Measurements from ENCODE around the gene TMEM138. TPM values are rescaled to one million over a fixed set of nuclear protein-coding genes. Genes with fewer than 3 reads are reported as not detected.
A peak's percentile ranks its signal among the peaks of the same experiment; 100 is the strongest.

TMEM138 gene
- total RNA-seq, 2 experiments from 2014 or later, result 57.4 to 57.5 TPM

DNA sequence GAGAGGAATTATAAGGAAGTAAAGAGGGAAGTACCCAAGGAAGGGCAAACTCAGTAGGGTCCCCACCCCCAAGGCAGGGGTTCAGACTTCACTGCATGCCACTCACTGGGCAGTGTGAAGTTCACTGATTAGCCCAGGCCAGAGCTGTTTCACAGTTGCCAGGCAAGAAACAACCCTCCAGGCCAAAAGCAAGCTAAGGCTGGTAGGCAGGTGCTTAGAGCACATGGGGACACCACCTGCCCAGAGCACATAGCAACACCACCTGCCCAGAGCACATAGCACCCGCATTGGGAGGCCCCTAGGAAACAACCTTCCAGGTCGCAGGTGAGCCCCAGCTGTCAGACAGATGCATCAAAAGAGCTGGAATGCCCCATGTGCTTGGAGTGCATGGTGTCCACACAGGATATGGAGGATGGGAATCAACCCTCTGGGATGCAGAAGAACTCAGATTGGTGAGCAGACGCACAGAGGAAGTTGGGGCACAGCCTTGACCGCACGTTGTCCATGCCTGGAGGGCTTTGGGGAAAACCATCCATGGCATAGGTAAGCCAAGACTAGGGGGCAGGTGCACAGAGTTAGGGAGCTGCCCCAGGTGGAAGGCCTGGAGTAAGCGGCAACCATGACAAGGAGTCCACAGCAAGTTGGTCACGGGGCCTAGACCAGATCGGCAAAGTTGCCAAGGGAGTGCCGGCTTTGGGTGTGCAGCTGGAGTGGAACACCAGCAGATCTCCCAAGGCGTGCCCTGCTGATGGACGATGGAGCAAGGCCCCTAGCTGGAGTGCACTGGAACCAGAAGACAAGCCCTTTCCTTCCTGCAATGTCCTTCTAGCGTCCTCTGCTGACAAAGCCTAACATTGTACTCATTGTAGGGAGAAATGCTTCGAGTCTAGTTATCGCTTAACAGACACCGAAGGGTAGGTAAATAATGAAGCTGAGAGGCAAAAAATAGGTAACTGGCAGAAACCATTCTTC lies 22.4 kb downstream of the TMEM138 start:
- peaks cover 7% of the 10 kb centered on the region for H3K4me1 Mint-ChIP-seq (ENCODE audit: low read depth)
- ChIA-PET POLR2A (interaction anchor here (2.0 to 2.4 kb wide), 3 partner anchors 23 to 51 kb away, joined by 6 to 11 read pairs (median 9); partner anchors contain the start of genes CYB561A3 and TMEM138), CTCF (interaction anchor here (1.0 to 7.8 kb wide), 26 partner anchors 9 to 483 kb away, joined by 3 to 390 read pairs (median 8); partner anchors contain the start of genes CYB561A3, DDB1, TKFC and TMEM138)
- no peak for DNase-seq
- no peaks in the 10 kb centered on the region for H3K36me3 Mint-ChIP-seq (ENCODE audit: low read depth)
- H3K27ac Mint-ChIP-seq, result no peak overlapping the region
- no peak for ATAC-seq
- peaks cover 3% of the 10 kb centered on the region for H3K27me3 Mint-ChIP-seq (ENCODE audit: low read depth)
- no peaks in the 10 kb centered on the region for H3K9me3 Mint-ChIP-seq (ENCODE audit: insufficient read depth)
- no peak overlapping the region for H3K4me3 Mint-ChIP-seq

DNA sequence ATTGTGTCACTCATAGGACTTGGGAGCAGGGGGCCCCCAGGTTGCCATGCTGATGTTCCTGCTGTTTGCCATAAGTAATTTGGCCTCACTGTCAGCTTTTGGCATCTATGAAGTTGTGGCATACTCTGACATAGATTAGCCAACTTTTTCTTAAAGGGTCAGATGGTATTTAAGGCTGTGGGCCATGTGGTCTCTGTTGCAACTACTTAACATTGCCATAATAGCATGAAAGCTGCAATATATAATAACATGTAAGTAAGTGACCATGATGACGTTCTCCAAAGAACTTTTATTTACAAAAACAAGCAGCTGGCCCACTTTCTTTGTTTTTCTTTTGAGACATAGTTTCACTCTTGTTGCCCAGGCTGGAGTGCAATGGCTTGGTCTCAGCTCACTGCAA lies 28.0 kb downstream of the TMEM138 start:
- peaks cover 33% of the 10 kb centered on the region for H3K4me1 Mint-ChIP-seq (ENCODE audit: low read depth)
- POLR2A ChIA-PET, result interaction anchor here (0.8 to 1.4 kb wide), 3 partner anchors 28 to 56 kb away, joined by 3 to 8 read pairs (median 3); partner anchors contain the start of genes CPSF7, CYB561A3, SDHAF2 and TMEM138

GRCh38 chr11:61392981-61393595 lies 30.9 kb downstream of the TMEM138 start:
- peaks cover 3% of the 10 kb centered on the region for H3K27me3 Mint-ChIP-seq (ENCODE audit: low read depth)
- peaks cover 27% of the 10 kb centered on the region for H3K36me3 Mint-ChIP-seq (ENCODE audit: low read depth)
- peaks cover 27% of the 10 kb centered on the region for H3K4me1 Mint-ChIP-seq (ENCODE audit: low read depth)
- ATAC-seq, result peak; percentile 35
- CTCF ChIA-PET, result interaction anchor here (1.0 to 7.6 kb wide), 20 partner anchors 8 to 139 kb away, joined by 3 to 93 read pairs (median 6); partner anchors contain the start of genes CPSF7, CYB561A3, DDB1 and SDHAF2
- DNase-seq, result peak; percentile 29
- H3K9me3 Mint-ChIP-seq (ENCODE audit: insufficient read depth), result no peaks in the 10 kb centered on the region
- peak overlapping the region; percentile 94 for H3K27ac Mint-ChIP-seq
- peak overlapping the region; percentile 80 for H3K4me3 Mint-ChIP-seq
- POLR2A ChIA-PET, result interaction anchor here (0.6 to 3.0 kb wide), 8 partner anchors 8 to 94 kb away, joined by 3 to 22 read pairs (median 14); partner anchors contain the start of genes CPSF7, CYB561A3, SDHAF2 and TMEM138

More for the DNA sequence above, 28.0 kb downstream of the TMEM138 start:
- Mint-ChIP-seq H3K36me3 (ENCODE audit: low read depth) (peaks cover 13% of the 10 kb centered on the region), H3K27ac (no peak overlapping the region), H3K4me3 (no peak overlapping the region), H3K9me3 (ENCODE audit: insufficient read depth) (no peaks in the 10 kb centered on the region), H3K27me3 (ENCODE audit: low read depth) (peaks cover 3% of the 10 kb centered on the region)
- CTCF ChIA-PET, result interaction anchor here (1.5 to 7.6 kb wide), 2 partner anchors 46 to 54 kb away, joined by 3 to 93 read pairs; no protein-coding TSS in a partner anchor
- DNase-seq (no peak), ATAC-seq (no peak)

GRCh38 chr11:61401173-61401572 lies 39.0 kb downstream of the TMEM138 start:
- Mint-ChIP-seq H3K27me3 (ENCODE audit: low read depth) (no peaks in the 10 kb centered on the region), H3K27ac (no peak overlapping the region), H3K4me1 (ENCODE audit: low read depth) (no peaks in the 10 kb centered on the region), H3K4me3 (no peak overlapping the region), H3K36me3 (ENCODE audit: low read depth) (peaks cover 53% of the 10 kb centered on the region), H3K9me3 (ENCODE audit: insufficient read depth) (no peaks in the 10 kb centered on the region)
- no peak for ATAC-seq
- DNase-seq, result no peak
- CTCF ChIA-PET, result interaction anchor here (1.1 to 6.2 kb wide), 5 partner anchors 8 to 116 kb away, joined by 3 to 32 read pairs (median 15); partner anchors contain the start of gene TMEM216
- POLR2A ChIA-PET, result interaction anchor here (0.8 to 3.3 kb wide), 5 partner anchors 8 to 67 kb away, joined by 3 to 22 read pairs (median 3); partner anchors contain the start of genes CPSF7, SDHAF2 and TMEM216

DNA sequence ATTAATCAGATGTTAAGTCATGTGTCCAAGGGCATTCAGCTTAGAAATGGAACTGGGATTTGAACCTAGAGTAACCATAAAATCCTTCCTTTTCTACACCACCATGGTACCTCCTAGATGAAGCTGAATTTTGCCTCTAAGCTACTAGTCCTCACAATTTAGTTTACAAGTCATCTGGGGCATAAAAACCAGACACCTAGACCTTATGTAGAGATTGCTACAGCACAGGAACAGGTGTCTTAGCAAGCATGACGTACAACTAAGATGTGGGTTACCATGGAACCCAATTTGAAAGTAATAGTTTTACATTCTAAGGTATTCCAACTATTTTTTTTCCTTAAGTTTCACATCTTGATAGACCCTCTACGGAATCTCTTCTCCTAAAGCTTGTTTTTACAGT lies 39.4 kb downstream of the TMEM138 start:
- Mint-ChIP-seq H3K9me3 (ENCODE audit: insufficient read depth) (no peaks in the 10 kb centered on the region), H3K27ac (no peak overlapping the region), H3K36me3 (ENCODE audit: low read depth) (peaks cover 53% of the 10 kb centered on the region), H3K4me3 (no peak overlapping the region), H3K4me1 (ENCODE audit: low read depth) (no peaks in the 10 kb centered on the region), H3K27me3 (ENCODE audit: low read depth) (no peaks in the 10 kb centered on the region)
- DNase-seq (no peak), ATAC-seq (no peak)
- CTCF ChIA-PET, result interaction anchor here (1.0 to 6.2 kb wide), 6 partner anchors 9 to 115 kb away, joined by 3 to 32 read pairs (median 12); partner anchors contain the start of gene TMEM216
- POLR2A ChIA-PET, result interaction anchor here (0.8 to 3.3 kb wide), 5 partner anchors 9 to 68 kb away, joined by 3 to 22 read pairs (median 3); partner anchors contain the start of genes CPSF7, SDHAF2 and TMEM216

DNA sequence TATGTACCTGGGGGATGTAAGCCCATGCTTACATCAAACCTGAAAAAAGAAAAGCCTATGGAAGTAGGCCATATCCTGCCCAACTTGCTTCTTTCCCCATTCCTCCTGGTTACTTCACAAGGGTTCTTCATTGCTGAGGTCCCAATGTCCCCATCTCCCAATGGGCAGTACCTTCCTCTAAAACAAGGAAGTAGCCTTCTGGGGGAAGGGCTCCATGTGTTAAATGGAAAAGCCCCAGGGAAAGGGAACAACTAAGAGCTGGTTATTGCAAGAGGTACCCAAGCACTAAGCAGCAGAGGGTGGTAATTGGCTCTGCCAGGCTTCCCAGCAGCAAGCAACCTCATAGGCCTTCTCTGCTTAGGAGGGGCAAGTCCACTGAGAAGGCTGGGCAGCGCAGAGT lies 41.5 kb downstream of the TMEM138 start:
- H3K27me3 Mint-ChIP-seq (ENCODE audit: low read depth), result no peaks in the 10 kb centered on the region
- no peaks in the 10 kb centered on the region for H3K9me3 Mint-ChIP-seq (ENCODE audit: insufficient read depth)
- no peak overlapping the region for H3K4me3 Mint-ChIP-seq
- POLR2A ChIA-PET, result no interaction called here
- CTCF ChIA-PET, result interaction anchor here (1.0 to 6.2 kb wide), 3 partner anchors 11 to 67 kb away, joined by 5 to 32 read pairs (median 21); partner anchors contain the start of gene TMEM216
- ATAC-seq, result no peak
- H3K36me3 Mint-ChIP-seq (ENCODE audit: low read depth), result peaks cover 59% of the 10 kb centered on the region
- H3K4me1 Mint-ChIP-seq (ENCODE audit: low read depth), result no peaks in the 10 kb centered on the region
- no peak for DNase-seq
- no peak overlapping the region for H3K27ac Mint-ChIP-seq

- Mint-ChIP-seq H3K4me1 (ENCODE audit: low read depth) (no peaks in the 10 kb centered on the region), H3K36me3 (ENCODE audit: low read depth) (peaks cover 60% of the 10 kb centered on the region), H3K9me3 (ENCODE audit: insufficient read depth) (no peaks in the 10 kb centered on the region), H3K27ac (no peak overlapping the region), H3K27me3 (ENCODE audit: low read depth) (no peaks in the 10 kb centered on the region), H3K4me3 (no peak overlapping the region)
- CTCF ChIA-PET, result interaction anchor here (1.0 to 6.2 kb wide), 3 partner anchors 11 to 68 kb away, joined by 5 to 32 read pairs (median 21); partner anchors contain the start of gene TMEM216
- ATAC-seq (no peak), DNase-seq (no peak)
- POLR2A ChIA-PET, result no interaction called here
These were observed 41.9 kb downstream of the TMEM138 start for GRCh38 chr11:61404103-61404502.

- Mint-ChIP-seq H3K4me3 (no peak overlapping the region), H3K4me1 (ENCODE audit: low read depth) (no peaks in the 10 kb centered on the region), H3K27me3 (ENCODE audit: low read depth) (no peaks in the 10 kb centered on the region), H3K36me3 (ENCODE audit: low read depth) (peaks cover 60% of the 10 kb centered on the region), H3K9me3 (ENCODE audit: insufficient read depth) (no peaks in the 10 kb centered on the region), H3K27ac (no peak overlapping the region)
- ATAC-seq, result no peak
- ChIA-PET CTCF (interaction anchor here (0.6 to 1.6 kb wide), 2 partner anchors 8 to 11 kb away, joined by 3 to 5 read pairs; partner anchors contain the start of gene TMEM216), POLR2A (no interaction called here)
- DNase-seq, result no peak
These were observed 42.5 kb downstream of the TMEM138 start for GRCh38 chr11:61404641-61405040.

DNA sequence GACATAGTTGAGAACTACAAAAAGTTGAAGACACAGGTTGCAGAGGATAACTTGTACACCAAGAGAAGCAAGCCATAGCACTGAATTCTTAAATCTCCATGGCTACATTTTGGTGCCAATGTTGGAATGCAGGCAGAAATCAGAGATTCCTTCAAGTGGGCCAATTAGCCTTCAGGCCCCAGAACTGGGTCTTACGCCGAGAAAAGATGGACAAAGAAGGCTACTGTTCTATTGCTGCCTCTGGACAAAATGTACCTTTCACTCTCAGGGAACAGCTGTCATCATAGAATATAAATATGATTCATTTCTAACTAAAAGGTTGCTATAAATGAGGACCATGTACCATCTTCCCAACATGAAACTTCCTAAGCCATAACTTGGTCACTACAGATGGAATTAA lies 43.9 kb downstream of the TMEM138 start:
- Mint-ChIP-seq H3K27ac (no peak overlapping the region), H3K4me1 (ENCODE audit: low read depth) (no peaks in the 10 kb centered on the region)
- POLR2A ChIA-PET, result no interaction called here

GRCh38 chr11:61406991-61407728 lies 45.0 kb downstream of the TMEM138 start:
- DNase-seq (no peak), ATAC-seq (no peak)
- no peaks in the 10 kb centered on the region for H3K4me1 Mint-ChIP-seq (ENCODE audit: low read depth)
- peaks cover 68% of the 10 kb centered on the region for H3K36me3 Mint-ChIP-seq (ENCODE audit: low read depth)
- ChIA-PET POLR2A (no interaction called here), CTCF (interaction anchor here (1.4 to 2.6 kb wide), 2 partner anchors 14 to 21 kb away, joined by 5 to 7 read pairs; no protein-coding TSS in a partner anchor)
- H3K27ac Mint-ChIP-seq, result no peak overlapping the region
- no peak overlapping the region for H3K4me3 Mint-ChIP-seq
- H3K9me3 Mint-ChIP-seq (ENCODE audit: insufficient read depth), result no peaks in the 10 kb centered on the region
- H3K27me3 Mint-ChIP-seq (ENCODE audit: low read depth), result no peaks in the 10 kb centered on the region

More for the DNA sequence above, 43.9 kb downstream of the TMEM138 start:
- CTCF ChIA-PET, result interaction anchor here (1.6 kb wide), 1 partner anchor 13 kb away, joined by 5 read pairs; the partner anchor contains the start of gene TMEM216
- Mint-ChIP-seq H3K36me3 (ENCODE audit: low read depth) (peaks cover 63% of the 10 kb centered on the region), H3K9me3 (ENCODE audit: insufficient read depth) (no peaks in the 10 kb centered on the region), H3K27me3 (ENCODE audit: low read depth) (no peaks in the 10 kb centered on the region), H3K4me3 (no peak overlapping the region)
- DNase-seq (no peak), ATAC-seq (no peak)
